K562 treated with DMSO at 1 percent for 4 hours (cell line): ENCODE data around the gene SCART1. TPM values are rescaled to one million over a fixed set of nuclear protein-coding genes. Genes with fewer than 3 reads are reported as not detected.

ENCODE experiments used
- total RNA-seq: library from RNA; unstranded; fragments of 300-600 nt; gene quantifications from 2 replicates; pipeline ENCODE4 v1.2.3, GENCODE V29; 2022; ENCODE audit not compliant: insufficient read depth

The SCART1 gene
- total RNA-seq, result 4.3 and 5.3 TPM in 2 replicates

GRCh38 chr10:133453516-133454203 lies at the start of gene SCART1:
Gene SCART1 (plus strand): TSS chr10:133453945. CDS start chr10:133453998, 53 bp downstream.

GRCh38 chr10:133424601-133425000 lies 29.1 kb upstream of the SCART1 start, which contains the start of gene SPRN:
Gene SPRN (minus strand): TSS chr10:133424625. CDS start chr10:133423681, 944 bp downstream.

Other genes starting within 250 kb of the SCART1 start
- not detected in 2 replicates for gene UTF1, start 223.7 kb upstream of the SCART1 start, total RNA-seq
- gene VENTX, start 216.1 kb upstream of the SCART1 start, total RNA-seq, result 1.4 and 2.5 TPM in 2 replicates
- 7.5 and 9.2 TPM in 2 replicates for gene ADAM8, start 177.1 kb upstream of the SCART1 start, total RNA-seq
- 30.2 and 31.4 TPM in 2 replicates for gene TUBGCP2, start 145.1 kb upstream of the SCART1 start, total RNA-seq
- 46.7 and 56.0 TPM in 2 replicates for gene ZNF511, start 145.0 kb upstream of the SCART1 start, total RNA-seq
- not detected in 2 replicates for gene CALY, start 117.0 kb upstream of the SCART1 start, total RNA-seq
- gene PRAP1, start 106.6 kb upstream of the SCART1 start, total RNA-seq, result not detected in 2 replicates
- 23.9 and 34.4 TPM in 2 replicates for gene FUOM, start 95.9 kb upstream of the SCART1 start, total RNA-seq
- gene ECHS1, start 80.6 kb upstream of the SCART1 start, total RNA-seq, result 78.3 and 84.1 TPM in 2 replicates
- gene PAOX, start 74.7 kb upstream of the SCART1 start, total RNA-seq, result 3.2 and 6.1 TPM in 2 replicates
- gene MTG1, start 59.8 kb upstream of the SCART1 start, total RNA-seq, result 15.8 and 20.9 TPM in 2 replicates
- 1.0 and 2.4 TPM in 2 replicates for gene SPRN, start 29.3 kb upstream of the SCART1 start, total RNA-seq
- gene CYP2E1, start 73.4 kb downstream of the SCART1 start, total RNA-seq, result 0.79 TPM in 1 of 2 replicates, not detected in the other
- not detected in 2 replicates for gene SYCE1, start 111.6 kb downstream of the SCART1 start, total RNA-seq
- gene FRG2B, start 172.8 kb downstream of the SCART1 start, total RNA-seq, result not detected in 2 replicates